Fibroblast of mammary gland (primary cell): ENCODE measurements around the gene LPP.

Source experiments
- DNase-seq: peaks from one replicate; pipeline ENCODE4 v3.0.0-alpha.2; 2010; ENCODE audit warnings: low read depth
- H3K4me3 ChIP-seq: 2 replicates; pipeline ENCODE4 v1.5.1; 2011; ENCODE audit warnings: low read depth, mild to moderate bottlenecking, low read length, moderate library complexity; ENCODE audit not compliant: control insufficient read depth
- TF ChIP-seq, protein P1 (sequence below): conservative IDR thresholded peaks from 2 replicates; pipeline ENCODE4 v1.5.1; 2011; ENCODE audit warnings: low read depth, low read length, inconsistent platforms; ENCODE audit not compliant: control insufficient read depth, insufficient read depth

Gene LPP

DNA sequence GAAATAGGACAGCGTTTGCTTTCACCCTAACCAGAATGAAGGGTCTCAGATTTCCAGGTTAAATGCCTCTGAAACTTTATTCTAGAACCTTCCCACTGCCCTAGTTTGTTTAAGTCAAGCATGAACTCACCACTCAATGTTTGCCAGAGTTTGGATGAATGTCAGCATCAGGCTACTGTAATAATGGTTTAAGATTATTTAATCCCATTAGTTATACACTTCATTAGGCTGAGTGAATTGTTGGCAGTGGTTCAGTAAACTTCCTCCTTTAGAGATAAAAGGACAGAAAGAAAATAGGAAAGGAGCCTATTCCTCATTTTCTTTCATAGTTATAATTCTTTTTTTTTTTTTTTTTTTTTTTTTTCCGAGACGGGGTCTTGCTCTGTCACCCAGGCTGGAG lies 615.9 kb downstream of the LPP start:
- TF ChIP-seq, protein P1, sequence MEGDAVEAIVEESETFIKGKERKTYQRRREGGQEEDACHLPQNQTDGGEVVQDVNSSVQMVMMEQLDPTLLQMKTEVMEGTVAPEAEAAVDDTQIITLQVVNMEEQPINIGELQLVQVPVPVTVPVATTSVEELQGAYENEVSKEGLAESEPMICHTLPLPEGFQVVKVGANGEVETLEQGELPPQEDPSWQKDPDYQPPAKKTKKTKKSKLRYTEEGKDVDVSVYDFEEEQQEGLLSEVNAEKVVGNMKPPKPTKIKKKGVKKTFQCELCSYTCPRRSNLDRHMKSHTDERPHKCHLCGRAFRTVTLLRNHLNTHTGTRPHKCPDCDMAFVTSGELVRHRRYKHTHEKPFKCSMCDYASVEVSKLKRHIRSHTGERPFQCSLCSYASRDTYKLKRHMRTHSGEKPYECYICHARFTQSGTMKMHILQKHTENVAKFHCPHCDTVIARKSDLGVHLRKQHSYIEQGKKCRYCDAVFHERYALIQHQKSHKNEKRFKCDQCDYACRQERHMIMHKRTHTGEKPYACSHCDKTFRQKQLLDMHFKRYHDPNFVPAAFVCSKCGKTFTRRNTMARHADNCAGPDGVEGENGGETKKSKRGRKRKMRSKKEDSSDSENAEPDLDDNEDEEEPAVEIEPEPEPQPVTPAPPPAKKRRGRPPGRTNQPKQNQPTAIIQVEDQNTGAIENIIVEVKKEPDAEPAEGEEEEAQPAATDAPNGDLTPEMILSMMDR, result no peak
- H3K4me3 ChIP-seq, result no peak overlapping the region
- no peak for DNase-seq

DNA sequence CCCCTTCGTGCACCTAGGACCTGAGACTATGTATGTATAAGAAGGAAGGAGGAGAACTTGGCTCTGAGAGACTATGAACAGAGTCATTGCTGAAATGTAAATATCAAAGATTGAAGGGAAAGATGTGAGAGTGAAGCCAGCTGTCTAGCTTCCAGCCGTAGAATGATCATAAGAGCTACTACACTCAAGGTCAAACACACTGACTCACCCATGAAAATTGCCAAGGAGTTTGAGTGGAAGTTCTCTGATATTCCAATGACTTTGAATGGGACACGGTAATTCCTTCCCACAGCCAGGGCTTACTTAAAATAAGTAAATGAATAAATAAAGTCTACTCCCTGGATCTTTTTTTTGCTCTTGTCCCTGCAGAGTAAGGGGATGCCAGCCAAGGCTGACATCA lies 618.9 kb downstream of the LPP start:
- no peak overlapping the region for H3K4me3 ChIP-seq
- TF ChIP-seq, protein P1, result no peak
- peak; percentile 74 for DNase-seq

DNA sequence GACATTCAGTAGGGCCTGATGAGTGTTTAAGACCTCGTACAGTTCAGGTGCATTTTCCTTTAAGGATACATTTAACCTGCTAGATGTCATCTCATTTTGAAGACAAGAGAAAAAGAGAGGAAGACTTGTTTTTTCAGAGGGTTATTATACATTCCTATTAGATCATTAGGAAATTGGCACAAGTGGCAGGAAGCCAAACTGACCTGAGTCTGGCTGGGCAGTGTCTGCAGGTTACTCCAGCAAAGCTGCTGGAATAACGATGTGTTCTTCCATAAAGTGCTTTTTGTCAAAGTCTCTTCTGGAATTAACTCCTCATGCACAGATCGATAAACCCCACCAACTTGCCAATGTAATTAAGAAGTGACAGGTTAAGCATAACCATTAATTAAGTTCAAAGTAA lies 621.5 kb downstream of the LPP start:
- no peak for DNase-seq
- no peak overlapping the region for H3K4me3 ChIP-seq
- TF ChIP-seq, protein P1, result no peak

DNA sequence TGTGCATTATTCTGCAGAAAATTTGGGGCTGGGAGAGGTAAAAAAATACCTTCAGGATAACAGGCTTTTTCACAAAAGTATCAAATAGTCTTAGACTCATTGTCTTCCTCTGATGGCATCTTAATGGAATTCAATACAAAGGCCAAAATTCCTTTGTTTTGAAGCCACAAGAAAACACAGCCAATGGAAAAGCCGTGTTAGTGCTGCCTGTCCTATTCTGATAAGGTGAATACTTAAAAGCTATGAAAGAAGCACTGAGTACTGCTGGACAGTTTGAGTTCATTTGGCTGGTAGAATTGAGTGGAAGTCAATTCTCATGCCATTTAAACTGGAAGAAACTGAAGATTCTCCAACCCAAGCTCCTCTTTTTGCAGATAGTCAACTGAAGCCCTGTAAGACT lies 622.5 kb downstream of the LPP start:
- H3K4me3 ChIP-seq, result no peak overlapping the region
- TF ChIP-seq, protein P1, result no peak
- DNase-seq, result peak; percentile 35

DNA sequence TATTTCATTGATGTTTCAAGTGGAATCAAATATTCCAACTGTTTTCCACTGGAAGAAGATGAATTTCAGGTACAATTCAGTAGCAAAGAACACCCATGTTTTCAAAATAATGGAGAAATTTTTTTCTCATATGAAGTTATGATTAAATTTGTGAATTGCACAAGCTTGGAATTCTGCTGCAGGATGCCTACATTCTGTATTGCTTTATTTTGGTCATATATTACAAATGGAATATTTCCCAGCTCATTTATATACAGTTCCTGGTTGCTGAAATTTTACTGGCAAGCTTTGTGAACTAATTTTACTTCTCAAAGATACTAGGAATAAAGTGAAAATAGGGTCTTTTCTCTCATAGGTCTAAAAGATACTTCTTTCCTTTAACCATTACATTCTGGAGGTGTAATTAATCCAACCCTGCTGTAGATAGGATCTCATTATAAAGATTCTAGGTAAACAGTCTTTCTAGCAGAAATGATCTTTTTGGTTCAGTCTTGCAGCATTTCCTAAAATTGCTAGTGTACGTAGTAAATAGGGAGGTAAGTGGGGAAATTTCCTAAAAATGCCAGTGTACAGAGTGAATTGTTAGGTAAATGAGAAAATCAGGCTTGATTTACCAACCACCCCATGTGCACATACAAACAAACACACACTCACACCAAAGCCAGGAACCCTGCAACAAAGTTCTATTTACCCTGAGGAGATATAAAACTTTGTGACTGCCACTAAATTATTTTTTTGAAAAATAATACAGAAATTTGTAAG lies 624.3 kb downstream of the LPP start:
- no peak for DNase-seq
- H3K4me3 ChIP-seq, result no peak overlapping the region
- TF ChIP-seq, protein P1, result no peak

DNA sequence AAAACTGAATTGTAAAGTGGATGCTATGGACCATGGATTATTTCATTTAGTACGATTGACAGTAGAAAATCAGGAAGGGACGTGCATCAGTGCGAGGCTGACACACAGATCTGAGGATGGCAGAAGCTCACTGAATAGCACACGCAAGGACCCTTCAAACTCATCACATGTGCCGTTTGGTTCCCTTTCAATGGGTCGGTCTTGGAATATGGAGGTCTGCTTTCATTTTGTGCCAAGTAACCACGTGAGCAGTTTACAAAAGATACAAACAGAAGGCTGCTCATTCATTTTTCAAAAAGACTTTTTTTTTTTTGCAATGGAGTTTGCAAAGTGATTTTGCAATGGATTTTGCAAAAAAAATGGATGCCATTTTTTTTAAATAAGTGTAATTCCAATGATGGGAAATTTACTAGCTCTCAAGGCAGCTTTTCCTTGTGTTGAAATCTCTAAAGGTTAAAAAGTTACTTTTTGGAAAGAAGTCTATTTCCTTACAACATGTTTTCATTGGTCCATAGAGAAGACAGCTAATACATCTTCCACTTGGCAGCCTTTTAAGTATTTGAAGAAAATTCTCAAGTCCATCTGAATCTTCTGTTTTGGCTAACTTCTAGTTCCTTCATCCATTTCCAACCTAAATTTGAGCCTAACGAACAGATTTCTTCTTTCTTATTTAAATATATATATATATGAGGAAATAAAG lies 625.5 kb downstream of the LPP start:
- peak; percentile 65 for DNase-seq
- TF ChIP-seq, protein P1, result no peak
- no peak overlapping the region for H3K4me3 ChIP-seq
